Right lung (tissue), 10 donors: ENCODE data around the gene CBR4. TPM values are rescaled to one million over a fixed set of nuclear protein-coding genes. Genes with fewer than 3 reads are reported as not detected.

ENCODE experiments used
- DNase-seq, 2 donors: peaks; one replicate each; pipeline ENCODE4 v3.0.0-alpha.2; 2013
- long read RNA-seq, 8 donors: transcript quantifications; one replicate each; lab custom pipeline, GENCODE V29; 2026
- polyA plus RNA-seq, 5 donors: library from polyadenylated mRNA; unstranded; fragments of 120-200 nt; gene quantifications; one replicate each; pipeline versions ENCODE4 v1.2.1 to v1.2.3, GENCODE V29; 2013; ENCODE audit warnings: inconsistent platforms in 1 of 5, low replicate concordance in 1 of 5; ENCODE audit not compliant: insufficient read length in 5 of 5, insufficient read depth in 1 of 5

The CBR4 gene
- 10 to 100 TPM; 20.8 to 37.5 (median 32.0) TPM for polyA plus RNA-seq
- long read RNA-seq, donor 1, partial matches to known transcripts = 0 of 7 reads
- long read RNA-seq, donor 1, other reads (novel, unspliced or antisense) = 0 of 7 reads
- long read RNA-seq, donor 2, partial matches to known transcripts = 0 of 3 reads
- long read RNA-seq, donor 2, other reads (novel, unspliced or antisense) = 0 of 3 reads
- long read RNA-seq, donor 3, partial matches to known transcripts = 0 of 6 reads
- long read RNA-seq, donor 3, other reads (novel, unspliced or antisense) = 0 of 6 reads
- long read RNA-seq, donor 4, partial matches to known transcripts = 0 of 3 reads
- long read RNA-seq, donor 4, other reads (novel, unspliced or antisense) = 0 of 3 reads
- long read RNA-seq, donor 5, transcript CBR4-201 (5 exons, 3,443 nt) = major isoform, 7 of 37 reads
- long read RNA-seq, donor 5, partial matches to known transcripts = 29 of 37 reads
- long read RNA-seq, donor 5, other reads (novel, unspliced or antisense) = 0 of 37 reads
- long read RNA-seq, donor 6, transcript CBR4-201 (5 exons, 3,443 nt) = major isoform, 7 of 8 reads
- long read RNA-seq, donor 6, partial matches to known transcripts = 0 of 8 reads
- long read RNA-seq, donor 6, other reads (novel, unspliced or antisense) = 0 of 8 reads
- long read RNA-seq, donor 7, partial matches to known transcripts = 19 of 20 reads
- long read RNA-seq, donor 7, other reads (novel, unspliced or antisense) = 0 of 20 reads
- long read RNA-seq, donor 8, partial matches to known transcripts = 20 of 28 reads
- long read RNA-seq, donor 8, other reads (novel, unspliced or antisense) = 5 of 28 reads

- peak; percentile 99 to 100 for DNase-seq
Measured at GRCh38 chr4:169010125-169011023, at the start of gene CBR4. Gene CBR4, minus strand, starts transcription at chr4:169010255. Its CDS starts 166 bp downstream, at chr4:169010089.

GRCh38 chr4:169059306-169060211, 49.5 kb upstream of the CBR4 start:
- DNase-seq = no peak

GRCh38 chr4:169058312-169058711, 48.3 kb upstream of the CBR4 start:
- no peak for DNase-seq

- DNase-seq = no peak
Measured at GRCh38 chr4:169054879-169055278, 44.8 kb upstream of the CBR4 start.

- DNase-seq = no peak
Measured at GRCh38 chr4:169052594-169052945, 42.5 kb upstream of the CBR4 start.

GRCh38 chr4:169051761-169052593, 41.9 kb upstream of the CBR4 start:
- DNase-seq = no peak

GRCh38 chr4:169050881-169051760, 41.1 kb upstream of the CBR4 start:
- no peak for DNase-seq

- no peak for DNase-seq
Measured at GRCh38 chr4:169050284-169050683, 40.2 kb upstream of the CBR4 start.

GRCh38 chr4:169048868-169049414, 38.9 kb upstream of the CBR4 start:
- DNase-seq = no peak

- no peak for DNase-seq
Measured at GRCh38 chr4:169047956-169048355, 37.9 kb upstream of the CBR4 start.

- no peak for DNase-seq
Measured at GRCh38 chr4:169045862-169046584, 36.0 kb upstream of the CBR4 start.

GRCh38 chr4:169044714-169045447, 34.8 kb upstream of the CBR4 start:
- no peak for DNase-seq

GRCh38 chr4:169042608-169043007, 32.6 kb upstream of the CBR4 start:
- DNase-seq = no peak

GRCh38 chr4:169040559-169041261, 30.7 kb upstream of the CBR4 start:
- no peak for DNase-seq

- no peak for DNase-seq
Measured at GRCh38 chr4:169039251-169039954, 29.3 kb upstream of the CBR4 start.

GRCh38 chr4:169037506-169037905, 27.5 kb upstream of the CBR4 start:
- no peak for DNase-seq
